MM.1S (cell line): Measurements from ENCODE around the gene MUC12.

Experiments used
- DNase-seq: peaks from one replicate; pipeline ENCODE4 v3.0.0-alpha.2; 2015
- H2AFZ ChIP-seq: fragments of 300-600 bp; sonication (generic); 2 replicates; pipeline ENCODE4 v1.6.0; 2016; ENCODE audit warnings: antibody characterized with exemption, low read length
- H3F3A ChIP-seq: fragments of 300-600 bp; sonication (generic); 2 replicates; pipeline ENCODE4 v1.6.1; 2016; ENCODE audit warnings: mild to moderate bottlenecking, antibody characterized with exemption, low read length, moderate library complexity, mixed read lengths; ENCODE audit not compliant: insufficient read depth
- H3K27ac ChIP-seq: fragments of 300-600 bp; sonication (generic); 2 replicates; pipeline ENCODE4 v1.5.1; 2016; ENCODE audit warnings: mild to moderate bottlenecking, low read length
- H3K27me3 ChIP-seq: fragments of 300-600 bp; sonication (generic); replicated peaks from 2 replicates; pipeline ENCODE4 v1.6.0; 2016; ENCODE audit warnings: low read length; ENCODE audit not compliant: insufficient read depth
- H3K36me3 ChIP-seq: fragments of 300-600 bp; sonication (generic); replicated peaks from 2 replicates; pipeline ENCODE4 v1.6.1; 2016; ENCODE audit warnings: mild to moderate bottlenecking, low read length, mixed read lengths; ENCODE audit not compliant: insufficient read depth
- H3K4me1 ChIP-seq: fragments of 300-600 bp; sonication (generic); 2 replicates; pipeline ENCODE4 v1.6.1; 2016; ENCODE audit warnings: low read length, mixed read lengths
- H3K4me2 ChIP-seq: fragments of 300-600 bp; sonication (generic); 2 replicates; pipeline ENCODE4 v1.6.0; 2016; ENCODE audit warnings: low read depth, low read length
- H3K4me3 ChIP-seq: fragments of 300-600 bp; sonication (generic); 2 replicates; pipeline ENCODE4 v1.5.1; 2016; ENCODE audit warnings: low read length, mixed read lengths
- H3K79me2 ChIP-seq: fragments of 300-600 bp; sonication (generic); 2 replicates; pipeline ENCODE4 v1.6.1; 2016; ENCODE audit warnings: mixed run types, low read length, mixed read lengths
- H3K9ac ChIP-seq: fragments of 300-600 bp; sonication (generic); 2 replicates; pipeline ENCODE4 v1.6.1; 2016; ENCODE audit warnings: low read length, mixed read lengths
- H3K9me2 ChIP-seq: fragments of 300-600 bp; sonication (generic); replicated peaks from 2 replicates; pipeline ENCODE4 v1.6.1; 2016; ENCODE audit warnings: mild to moderate bottlenecking, low read length, mixed read lengths; ENCODE audit not compliant: insufficient read depth
- H3K9me3 ChIP-seq: fragments of 300-600 bp; sonication (generic); replicated peaks from 2 replicates; pipeline ENCODE4 v1.6.1; 2016; ENCODE audit warnings: mild to moderate bottlenecking, low read length, mixed read lengths; ENCODE audit not compliant: insufficient read depth
- H4K20me1 ChIP-seq: fragments of 300-600 bp; sonication (generic); 2 replicates; pipeline ENCODE4 v1.6.1; 2016; ENCODE audit warnings: mild to moderate bottlenecking, low read length, moderate library complexity, mixed read lengths; ENCODE audit not compliant: insufficient read depth
- EZH2 ChIP-seq: fragments of 300-600 bp; sonication (generic); optimal IDR thresholded peaks from 2 replicates; pipeline ENCODE3; 2017; ENCODE audit warnings: low read depth, mild to moderate bottlenecking, antibody characterized with exemption, low read length, mixed read lengths
- EZH2phosphoT487 ChIP-seq: fragments of 300-600 bp; sonication (generic); IDR thresholded peaks from 2 replicates; pipeline ENCODE4 v1.6.1; 2018; ENCODE audit warnings: antibody characterized with exemption, low read length
- TF ChIP-seq, protein P1 (sequence below): fragments of 300-600 bp; sonication (generic); IDR thresholded peaks from 2 replicates; pipeline ENCODE4 v1.5.1; 2016; ENCODE audit warnings: antibody characterized with exemption, low read length, mixed read lengths

MUC12 gene

DNA sequence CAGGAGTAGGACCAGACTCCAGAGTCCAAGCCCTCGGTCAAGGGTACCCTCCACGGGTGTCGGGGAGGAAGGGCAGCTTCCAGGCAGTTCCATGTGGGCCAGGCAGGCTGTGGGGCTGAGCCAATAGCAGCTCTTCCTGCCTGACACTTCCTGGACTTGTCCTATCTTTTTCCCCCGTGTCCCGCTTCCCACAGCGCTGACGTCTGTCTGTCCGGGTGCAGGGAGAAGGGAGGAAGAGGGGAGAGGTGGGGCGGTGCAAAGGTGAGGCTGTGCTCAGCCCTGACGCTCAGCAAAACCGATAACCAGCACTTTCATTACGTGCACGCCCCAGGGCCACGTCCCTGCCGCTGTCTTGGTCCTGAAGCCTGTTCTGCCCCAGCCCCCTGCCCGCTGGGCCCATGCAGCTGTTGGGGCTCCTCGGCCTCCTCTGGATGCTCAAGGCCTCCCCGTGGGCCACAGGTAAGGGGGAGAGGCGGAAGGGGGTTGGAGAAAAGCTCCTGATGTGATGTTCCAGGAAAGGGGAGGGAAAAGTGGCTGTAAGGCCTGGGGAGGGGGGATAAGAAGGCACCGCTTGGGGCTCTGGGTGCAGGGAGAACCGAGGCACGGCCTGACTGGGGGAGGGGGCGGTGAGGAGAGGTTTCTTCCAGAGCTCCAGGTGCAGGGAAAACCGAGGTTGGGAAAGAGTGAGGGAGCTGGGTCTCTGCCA is 20.0 kb upstream of the MUC12 start, which contains the start of gene MUC3A:
MUC3A (plus strand) TSS at position 308 of the 706 bp plus-strand sequence; CDS start at position 399, 91 bp downstream.
- Histone ChIP-seq H3K36me3 (no peaks in the 10 kb centered on the region), H2AFZ (0 out of 2 replicates have a peak within 1 kb of the TSS, but pooled peaks have one; percentile 19), H3K9me2 (no peaks in the 10 kb centered on the region), H3K27ac (no peak within 1 kb of the TSS), H3K79me2 (no peaks in the 10 kb centered on the region), H3K4me2 (peak within 1 kb of the TSS; percentile 32; the same call in 1 of the 2 replicates), H3K9ac (no peak within 1 kb of the TSS), H3F3A (no peaks in the 10 kb centered on the region), H3K27me3 (peaks cover 89% of the 10 kb centered on the region), H3K9me3 (no peaks in the 10 kb centered on the region), H3K4me1 (no peaks in the 10 kb centered on the region), H3K4me3 (no peak within 1 kb of the TSS), H4K20me1 (no peaks in the 10 kb centered on the region)
- TF ChIP-seq EZH2phosphoT487 (no peak), EZH2 (no peak)
- TF ChIP-seq, protein P1, sequence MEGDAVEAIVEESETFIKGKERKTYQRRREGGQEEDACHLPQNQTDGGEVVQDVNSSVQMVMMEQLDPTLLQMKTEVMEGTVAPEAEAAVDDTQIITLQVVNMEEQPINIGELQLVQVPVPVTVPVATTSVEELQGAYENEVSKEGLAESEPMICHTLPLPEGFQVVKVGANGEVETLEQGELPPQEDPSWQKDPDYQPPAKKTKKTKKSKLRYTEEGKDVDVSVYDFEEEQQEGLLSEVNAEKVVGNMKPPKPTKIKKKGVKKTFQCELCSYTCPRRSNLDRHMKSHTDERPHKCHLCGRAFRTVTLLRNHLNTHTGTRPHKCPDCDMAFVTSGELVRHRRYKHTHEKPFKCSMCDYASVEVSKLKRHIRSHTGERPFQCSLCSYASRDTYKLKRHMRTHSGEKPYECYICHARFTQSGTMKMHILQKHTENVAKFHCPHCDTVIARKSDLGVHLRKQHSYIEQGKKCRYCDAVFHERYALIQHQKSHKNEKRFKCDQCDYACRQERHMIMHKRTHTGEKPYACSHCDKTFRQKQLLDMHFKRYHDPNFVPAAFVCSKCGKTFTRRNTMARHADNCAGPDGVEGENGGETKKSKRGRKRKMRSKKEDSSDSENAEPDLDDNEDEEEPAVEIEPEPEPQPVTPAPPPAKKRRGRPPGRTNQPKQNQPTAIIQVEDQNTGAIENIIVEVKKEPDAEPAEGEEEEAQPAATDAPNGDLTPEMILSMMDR: no peak
- no peak for DNase-seq

DNA sequence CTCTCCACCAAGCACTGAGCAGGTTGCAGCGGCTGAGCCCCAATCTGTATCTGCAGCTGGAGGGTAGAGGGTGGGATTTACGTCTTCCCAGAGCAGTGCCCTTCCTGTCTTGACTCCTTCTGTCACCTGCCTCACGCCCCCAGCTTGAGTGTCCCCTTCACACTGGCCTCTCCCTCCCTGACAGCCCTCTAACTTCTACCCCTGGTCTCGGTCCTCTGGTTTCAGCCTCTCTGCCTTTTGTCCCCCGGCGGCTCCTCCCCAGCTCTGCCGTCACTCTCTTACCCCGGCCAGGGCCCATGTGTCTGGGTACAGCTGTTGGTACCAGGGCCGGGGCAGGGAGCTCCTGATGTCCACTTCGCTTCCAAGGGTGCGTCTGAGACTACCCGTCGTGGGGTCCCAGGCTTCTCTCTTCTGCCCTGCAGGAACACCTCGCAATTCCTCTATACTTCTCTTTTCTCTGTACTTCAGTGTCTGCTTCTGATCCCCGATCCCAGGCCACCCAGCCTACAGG is 19.4 kb upstream of the MUC12 start:
- Histone ChIP-seq H4K20me1 (no peaks in the 10 kb centered on the region), H3F3A (no peaks in the 10 kb centered on the region), H3K27ac (no peak overlapping the region), H3K4me1 (no peaks in the 10 kb centered on the region), H3K79me2 (no peaks in the 10 kb centered on the region), H3K4me2 (no peak overlapping the region), H3K9ac (no peak overlapping the region), H2AFZ (no peak overlapping the region), H3K9me3 (no peaks in the 10 kb centered on the region), H3K27me3 (peaks cover 86% of the 10 kb centered on the region), H3K36me3 (no peaks in the 10 kb centered on the region), H3K4me3 (no peak overlapping the region), H3K9me2 (no peaks in the 10 kb centered on the region)
- DNase-seq: no peak
- TF ChIP-seq, protein P1: no peak
- TF ChIP-seq EZH2phosphoT487: no peak

DNA sequence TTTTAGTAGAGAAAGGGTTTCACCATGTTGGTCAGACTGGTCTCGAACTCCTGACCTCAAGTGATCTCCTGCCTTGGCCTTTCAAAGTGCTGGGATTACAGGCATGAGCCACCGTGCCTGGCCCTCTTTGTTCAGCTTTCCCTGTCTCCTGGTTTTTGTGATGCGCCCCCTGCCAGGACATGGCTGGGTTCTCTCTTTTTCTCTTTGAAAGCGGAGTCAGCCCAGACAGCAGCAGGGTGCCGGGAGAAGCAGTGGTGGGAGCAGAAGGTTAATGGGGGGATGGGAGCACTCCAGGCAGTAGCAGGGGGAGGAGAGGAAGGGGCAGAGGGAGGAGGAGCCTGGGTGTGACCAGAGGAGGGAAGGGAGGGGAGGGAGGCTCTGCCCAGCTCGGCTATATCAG is 18.2 kb upstream of the MUC12 start:
- no peak overlapping the region for H2AFZ ChIP-seq
- H3K9ac ChIP-seq: no peak overlapping the region
- H3F3A ChIP-seq: no peaks in the 10 kb centered on the region
- H3K36me3 ChIP-seq: no peaks in the 10 kb centered on the region
- H3K79me2 ChIP-seq: no peaks in the 10 kb centered on the region
- TF ChIP-seq, protein P1: no peak
- TF ChIP-seq EZH2phosphoT487 (no peak), EZH2 (no peak)
- H3K9me2 ChIP-seq: no peaks in the 10 kb centered on the region
- peaks cover 83% of the 10 kb centered on the region for H3K27me3 ChIP-seq
- H3K4me1 ChIP-seq: no peaks in the 10 kb centered on the region
- H3K27ac ChIP-seq: no peak overlapping the region
- no peak for DNase-seq
- H3K4me2 ChIP-seq: no peak overlapping the region
- no peak overlapping the region for H3K4me3 ChIP-seq
- no peaks in the 10 kb centered on the region for H3K9me3 ChIP-seq
- H4K20me1 ChIP-seq: no peaks in the 10 kb centered on the region
